ENCODE data around the gene PPIF. TPM values are rescaled to one million over a fixed set of nuclear protein-coding genes. Genes with fewer than 3 reads are reported as not detected.

PPIF gene
- total and polyA plus RNA-seq, 4 donors, result 22.2 to 84.3 (median 60.0) TPM

GRCh38 chr10:79396520-79396919 is 49.3 kb downstream of the PPIF start:
- no peak for TF ChIP-seq EGR1 (IDR thresholded peaks at IDR 0.05; ENCODE audit: low read depth in 2 of 2)
- no peak for TF ChIP-seq ZBTB33 (IDR thresholded peaks at IDR 0.05)
- Histone ChIP-seq H3K4me1 (ENCODE audit: control insufficient read depth in 4 of 4, insufficient read depth in 4 of 4, low read length in 3 of 4) (peaks cover 28 to 82% (median 67%) of the 10 kb centered on the region in 4 donors), H3K27me3 (ENCODE audit: control insufficient read depth in 4 of 4, insufficient read depth in 4 of 4, low read length in 3 of 4) (no peaks in the 10 kb centered on the region), H3K9me3 (ENCODE audit: control insufficient read depth in 4 of 4, low read length in 3 of 4) (no peaks in the 10 kb centered on the region), H3K27ac (ENCODE audit: low read depth in 1 of 2, low read length in 2 of 2) (no peak overlapping the region), H3K9ac (ENCODE audit: low read depth in 1 of 2, low read length in 2 of 2) (no peak overlapping the region), H3K4me3 (ENCODE audit: low read depth in 1 of 3, low read length in 3 of 3) (no peak overlapping the region), H3K36me3 (ENCODE audit: control insufficient read depth in 4 of 4, insufficient read depth in 3 of 4, low read depth in 1 of 4, low read length in 3 of 4) (peaks cover 0 to 2% (median 0%) of the 10 kb centered on the region in 4 donors)
- no peak for DNase-seq (ENCODE audit: low spot score)
- WGBS, result 94% methylated on average over 5 of the region's 5 CpGs

- Histone ChIP-seq H3K27ac (ENCODE audit: low read depth in 1 of 2, low read length in 2 of 2) (peak overlapping the region; percentile 78 to 82), H3K27me3 (ENCODE audit: control insufficient read depth in 4 of 4, insufficient read depth in 4 of 4, low read length in 3 of 4) (no peaks in the 10 kb centered on the region), H3K4me3 (ENCODE audit: low read depth in 1 of 3, low read length in 3 of 3) (no peak overlapping the region), H3K9me3 (ENCODE audit: control insufficient read depth in 4 of 4, low read length in 3 of 4) (no peaks in the 10 kb centered on the region), H3K36me3 (ENCODE audit: control insufficient read depth in 4 of 4, insufficient read depth in 3 of 4, low read depth in 1 of 4, low read length in 3 of 4) (peaks cover 0 to 2% (median 0%) of the 10 kb centered on the region in 4 donors), H3K4me1 (ENCODE audit: control insufficient read depth in 4 of 4, insufficient read depth in 4 of 4, low read length in 3 of 4) (peaks cover 28 to 85% (median 65%) of the 10 kb centered on the region in 4 donors), H3K9ac (ENCODE audit: low read depth in 1 of 2, low read length in 2 of 2) (no peak overlapping the region)
- DNase-seq (ENCODE audit: low spot score), result no peak
- TF ChIP-seq CTCF (IDR thresholded peaks at IDR 0.05; ENCODE audit: low read depth, low read length, missing input control) (no peak), GABPA (IDR thresholded peaks at IDR 0.05 in 1 of 2, conservative IDR thresholded peaks at IDR 0.05 in 1 of 2) (no peak), TAF1 (conservative IDR thresholded peaks at IDR 0.05) (no peak), FOXA1 (IDR thresholded peaks at IDR 0.05) (no peak), FOXA2 (IDR thresholded peaks at IDR 0.05) (no peak), SP1 (IDR thresholded peaks at IDR 0.05) (no peak), HNF4A (conservative IDR thresholded peaks at IDR 0.05) (no peak), RXRA (IDR thresholded peaks at IDR 0.05) (no peak), ATF3 (IDR thresholded peaks at IDR 0.05) (no peak), REST (IDR thresholded peaks at IDR 0.05) (no peak), EGR1 (IDR thresholded peaks at IDR 0.05; ENCODE audit: low read depth in 2 of 2) (no peak), ZBTB33 (IDR thresholded peaks at IDR 0.05) (no peak), YY1 (IDR thresholded peaks at IDR 0.05) (no peak), MAX (IDR thresholded peaks at IDR 0.05) (no peak)
- 74% methylated on average over 6 of the region's 6 CpGs for WGBS
Measured at GRCh38 chr10:79397051-79397450, 49.8 kb downstream of the PPIF start.
